DMS 273 treated with DMSO at 0.1 percent for 48 hours (cell line): ENCODE measurements around the gene CPED1.
"Not testable (repeated sequence)": the region's sequence is repeated elsewhere in the genome, so short reads cannot be mapped to it uniquely, and the experiment has no call there.

ENCODE experiments used
- DNase-seq: peaks from one replicate; lab custom pipeline; 2025; lab: John Stamatoyannopoulos, UW

Gene CPED1

GRCh38 chr7:120981888-120982615 lies 6.5 kb upstream of the CPED1 start:
- DNase-seq: no peak

- DNase-seq: not testable (repeated sequence)
These were observed 4.9 kb upstream of the CPED1 start for GRCh38 chr7:120983592-120983991.

- no peak for DNase-seq
These were observed 4.1 kb upstream of the CPED1 start for GRCh38 chr7:120984406-120984805.

- no peak for DNase-seq
These were observed 3.3 kb upstream of the CPED1 start for GRCh38 chr7:120985130-120985758.

GRCh38 chr7:120985839-120986238 lies 2.7 kb upstream of the CPED1 start:
- DNase-seq: no peak

GRCh38 chr7:120986650-120987049 lies 1.9 kb upstream of the CPED1 start:
- DNase-seq: no peak

GRCh38 chr7:120987280-120987679 lies 1.2 kb upstream of the CPED1 start:
- no peak for DNase-seq

GRCh38 chr7:120987683-120988590 lies 574 bp upstream of the CPED1 start:
- DNase-seq: peak; percentile 59

GRCh38 chr7:120989257-120990220 lies 1.0 kb downstream of the CPED1 start:
- no peak for DNase-seq

GRCh38 chr7:120990468-120991118 lies 2.1 kb downstream of the CPED1 start:
- no peak for DNase-seq

- no peak for DNase-seq
These were observed 2.6 kb downstream of the CPED1 start for GRCh38 chr7:120991161-120991560.

- no peak for DNase-seq
These were observed 3.1 kb downstream of the CPED1 start for GRCh38 chr7:120991581-120991980.

- no peak for DNase-seq
These were observed 3.9 kb downstream of the CPED1 start for GRCh38 chr7:120992272-120992964.

- DNase-seq: no peak
These were observed 4.5 kb downstream of the CPED1 start for GRCh38 chr7:120992965-120993494.

- DNase-seq: no peak
These were observed 5.2 kb downstream of the CPED1 start for GRCh38 chr7:120993553-120994191.

GRCh38 chr7:120994512-120995410 lies 6.2 kb downstream of the CPED1 start:
- no peak for DNase-seq

- no peak for DNase-seq
These were observed 7.1 kb downstream of the CPED1 start for GRCh38 chr7:120995654-120996053.

- DNase-seq: no peak
These were observed 7.9 kb downstream of the CPED1 start for GRCh38 chr7:120996333-120996987.
